Loucy (cell line): ENCODE measurements around the gene PBLD.
A peak's percentile ranks its signal among the peaks of the same experiment; 100 is the strongest.
"Not testable (repeated sequence)": the region's sequence is repeated elsewhere in the genome, so short reads cannot be mapped to it uniquely, and the experiment has no call there.

Experiments
- H2AFZ ChIP-seq: fragments of 200-600 bp; sonication (generic); 2 replicates; pipeline ENCODE4 v1.6.0; 2016; ENCODE audit warnings: antibody characterized with exemption, mild to moderate bottlenecking, low read length, moderate library complexity
- H3F3A ChIP-seq: fragments of 200-600 bp; 2 replicates; pipeline ENCODE4 v1.6.0; 2016; ENCODE audit warnings: antibody characterized with exemption, low read depth, mild to moderate bottlenecking
- H3K27me3 ChIP-seq: fragments of 200-600 bp; sonication (generic); 2 replicates; pipeline ENCODE4 v1.6.1; 2014; ENCODE audit warnings: low read length, mild to moderate bottlenecking; ENCODE audit not compliant: insufficient read depth, poor library complexity, severe bottlenecking
- H3K36me3 ChIP-seq: fragments of 200-600 bp; sonication (generic); 2 replicates; pipeline ENCODE4 v1.6.1; 2016; ENCODE audit warnings: low read length; ENCODE audit not compliant: insufficient read depth
- H3K4me1 ChIP-seq: fragments of 200-600 bp; sonication (generic); 2 replicates; pipeline ENCODE4 v1.5.1; 2014; ENCODE audit warnings: low read length, mild to moderate bottlenecking; ENCODE audit not compliant: insufficient read depth, poor library complexity, severe bottlenecking
- H3K4me2 ChIP-seq: fragments of 200-600 bp; sonication (generic); 2 replicates; pipeline ENCODE4 v1.6.0; 2014; ENCODE audit warnings: antibody characterized with exemption, low read length, low read depth, mild to moderate bottlenecking; ENCODE audit not compliant: poor library complexity, severe bottlenecking
- H3K4me3 ChIP-seq: fragments of 200-600 bp; sonication (generic); 2 replicates; pipeline ENCODE4 v1.5.1; 2014; ENCODE audit warnings: low read length, mild to moderate bottlenecking, mixed read lengths; ENCODE audit not compliant: poor library complexity, severe bottlenecking
- H3K79me2 ChIP-seq: fragments of 200-600 bp; sonication (generic); 2 replicates; pipeline ENCODE4 v1.6.1; 2014; ENCODE audit warnings: low read length; ENCODE audit not compliant: insufficient read depth
- H3K9ac ChIP-seq: fragments of 200-600 bp; sonication (generic); 2 replicates; pipeline ENCODE4 v1.6.0; 2014; ENCODE audit warnings: mild to moderate bottlenecking, low read depth, low read length, moderate library complexity; ENCODE audit not compliant: poor library complexity, severe bottlenecking
- H3K9me2 ChIP-seq: fragments of 200-600 bp; sonication (generic); replicated peaks from 2 replicates; pipeline ENCODE4 v1.6.1; 2016; ENCODE audit warnings: low read depth, low read length, mixed read lengths
- H3K9me3 ChIP-seq: fragments of 200-600 bp; sonication (generic); 2 replicates; pipeline ENCODE4 v1.6.1; 2014; ENCODE audit warnings: mild to moderate bottlenecking, antibody characterized with exemption, low read length, low read depth; ENCODE audit not compliant: insufficient read depth
- H4K20me1 ChIP-seq: fragments of 200-600 bp; sonication (generic); 2 replicates; pipeline ENCODE4 v1.6.0; 2014; ENCODE audit warnings: antibody characterized with exemption, low read length, mild to moderate bottlenecking; ENCODE audit not compliant: insufficient read depth, poor library complexity, severe bottlenecking
- EZH2phosphoT487 ChIP-seq: fragments of 200-600 bp; IDR thresholded peaks from 2 replicates; pipeline ENCODE4 v1.6.1; 2018; ENCODE audit warnings: antibody characterized with exemption, mild to moderate bottlenecking, moderate library complexity, borderline replicate concordance
- TF ChIP-seq, protein P1 (sequence below): fragments of 200-600 bp; sonication (generic); conservative IDR thresholded peaks from 2 replicates; pipeline ENCODE4 v1.5.1; 2014; ENCODE audit warnings: mild to moderate bottlenecking, antibody characterized with exemption, low read length

PBLD gene

GRCh38 chr10:68247931-68248330 is 84.8 kb downstream of the PBLD start:
- H3K79me2 ChIP-seq: no peaks in the 10 kb centered on the region
- no peak overlapping the region for H2AFZ ChIP-seq
- TF ChIP-seq, protein P1, sequence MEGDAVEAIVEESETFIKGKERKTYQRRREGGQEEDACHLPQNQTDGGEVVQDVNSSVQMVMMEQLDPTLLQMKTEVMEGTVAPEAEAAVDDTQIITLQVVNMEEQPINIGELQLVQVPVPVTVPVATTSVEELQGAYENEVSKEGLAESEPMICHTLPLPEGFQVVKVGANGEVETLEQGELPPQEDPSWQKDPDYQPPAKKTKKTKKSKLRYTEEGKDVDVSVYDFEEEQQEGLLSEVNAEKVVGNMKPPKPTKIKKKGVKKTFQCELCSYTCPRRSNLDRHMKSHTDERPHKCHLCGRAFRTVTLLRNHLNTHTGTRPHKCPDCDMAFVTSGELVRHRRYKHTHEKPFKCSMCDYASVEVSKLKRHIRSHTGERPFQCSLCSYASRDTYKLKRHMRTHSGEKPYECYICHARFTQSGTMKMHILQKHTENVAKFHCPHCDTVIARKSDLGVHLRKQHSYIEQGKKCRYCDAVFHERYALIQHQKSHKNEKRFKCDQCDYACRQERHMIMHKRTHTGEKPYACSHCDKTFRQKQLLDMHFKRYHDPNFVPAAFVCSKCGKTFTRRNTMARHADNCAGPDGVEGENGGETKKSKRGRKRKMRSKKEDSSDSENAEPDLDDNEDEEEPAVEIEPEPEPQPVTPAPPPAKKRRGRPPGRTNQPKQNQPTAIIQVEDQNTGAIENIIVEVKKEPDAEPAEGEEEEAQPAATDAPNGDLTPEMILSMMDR: no peak
- no peak overlapping the region for H3K4me3 ChIP-seq
- no peak overlapping the region for H3K9ac ChIP-seq
- H3K27me3 ChIP-seq: no peaks in the 10 kb centered on the region
- H3F3A ChIP-seq: no peaks in the 10 kb centered on the region
- H3K4me2 ChIP-seq: no peak overlapping the region
- H3K9me3 ChIP-seq: no peaks in the 10 kb centered on the region
- H4K20me1 ChIP-seq: no peaks in the 10 kb centered on the region
- H3K9me2 ChIP-seq: no peaks in the 10 kb centered on the region
- H3K36me3 ChIP-seq: no peaks in the 10 kb centered on the region
- no peaks in the 10 kb centered on the region for H3K4me1 ChIP-seq

GRCh38 chr10:68246397-68246796 is 86.3 kb downstream of the PBLD start:
- H3K9ac ChIP-seq, H4K20me1 ChIP-seq, H3K27me3 ChIP-seq, H3K9me2 ChIP-seq, H3F3A ChIP-seq, H2AFZ ChIP-seq, H3K4me1 ChIP-seq, H3K36me3 ChIP-seq, H3K4me2 ChIP-seq, H3K79me2 ChIP-seq, H3K9me3 ChIP-seq, H3K4me3 ChIP-seq: not testable (repeated sequence)

DNA sequence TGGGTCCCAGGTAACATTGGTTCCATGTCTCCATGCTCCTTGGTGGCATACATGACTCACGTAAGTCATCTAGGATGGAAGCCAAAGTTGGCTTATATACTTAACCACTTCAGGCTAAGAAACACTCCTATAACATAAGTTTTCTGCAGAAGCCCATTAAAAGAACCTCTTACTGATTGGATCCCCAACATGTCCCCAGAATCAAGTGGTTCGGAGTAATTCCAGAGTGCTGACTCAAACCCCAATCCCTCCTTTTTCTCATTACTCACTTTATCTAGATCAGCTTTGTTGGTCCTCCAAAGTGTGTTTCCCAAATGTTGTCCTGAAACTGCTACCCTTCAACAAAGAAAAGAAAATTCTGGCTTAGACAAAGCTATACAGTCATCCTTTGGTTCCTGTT is 90.7 kb downstream of the PBLD start:
- Histone ChIP-seq H3K4me2 (no peak overlapping the region), H3K4me1 (no peaks in the 10 kb centered on the region), H3K4me3 (no peak overlapping the region), H2AFZ (no peak overlapping the region), H3F3A (no peaks in the 10 kb centered on the region), H3K9ac (no peak overlapping the region), H3K27me3 (no peaks in the 10 kb centered on the region), H3K79me2 (no peaks in the 10 kb centered on the region), H3K36me3 (no peaks in the 10 kb centered on the region), H4K20me1 (no peaks in the 10 kb centered on the region), H3K9me3 (no peaks in the 10 kb centered on the region), H3K9me2 (no peaks in the 10 kb centered on the region)
- TF ChIP-seq, protein P1: no peak
- TF ChIP-seq EZH2phosphoT487: no peak

DNA sequence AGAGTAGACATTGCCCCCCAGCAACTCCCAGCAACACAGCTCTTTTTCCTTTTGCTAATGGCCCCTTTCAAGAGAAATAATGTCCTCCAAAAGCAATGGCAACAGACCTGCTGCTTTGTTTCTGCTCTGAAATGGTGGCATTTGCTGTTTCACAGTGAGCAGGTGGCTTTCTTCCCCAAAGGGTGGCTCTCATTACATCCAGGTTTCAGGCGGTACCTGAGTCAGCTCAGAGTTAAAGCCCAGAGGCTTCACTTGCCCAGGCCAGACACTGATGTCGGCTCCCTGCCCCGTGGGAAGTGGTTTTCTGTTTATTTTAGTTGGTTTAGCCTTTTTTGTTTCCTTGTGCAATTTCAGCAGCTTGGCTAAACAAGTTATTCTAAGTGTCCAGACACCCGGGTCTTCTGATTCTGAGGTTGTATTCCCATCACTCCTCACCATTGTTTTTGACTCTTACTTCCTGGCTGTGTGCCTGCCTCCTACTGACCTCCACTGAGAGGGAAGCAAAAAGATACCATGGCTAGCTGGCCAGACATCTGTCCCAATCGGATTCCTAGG is 93.1 kb downstream of the PBLD start:
- Histone ChIP-seq H3K9me3 (no peaks in the 10 kb centered on the region), H3K4me1 (no peaks in the 10 kb centered on the region), H3K36me3 (no peaks in the 10 kb centered on the region), H3K4me2 (no peak overlapping the region), H3K4me3 (no peak overlapping the region), H3K27me3 (no peaks in the 10 kb centered on the region), H3K9ac (no peak overlapping the region), H3K79me2 (no peaks in the 10 kb centered on the region), H2AFZ (0 out of 2 replicates have a peak overlapping the region, but pooled peaks have one; percentile 58), H3K9me2 (no peaks in the 10 kb centered on the region), H4K20me1 (no peaks in the 10 kb centered on the region), H3F3A (no peaks in the 10 kb centered on the region)
- TF ChIP-seq EZH2phosphoT487: no peak
- TF ChIP-seq, protein P1: no peak
